ENCODE data around the gene RIPK3.
A peak's percentile ranks its signal among the peaks of the same experiment; 100 is the strongest.
"Not testable (repeated sequence)": the region's sequence is repeated elsewhere in the genome, so short reads cannot be mapped to it uniquely, and the experiment has no call there.

Gene RIPK3

DNA sequence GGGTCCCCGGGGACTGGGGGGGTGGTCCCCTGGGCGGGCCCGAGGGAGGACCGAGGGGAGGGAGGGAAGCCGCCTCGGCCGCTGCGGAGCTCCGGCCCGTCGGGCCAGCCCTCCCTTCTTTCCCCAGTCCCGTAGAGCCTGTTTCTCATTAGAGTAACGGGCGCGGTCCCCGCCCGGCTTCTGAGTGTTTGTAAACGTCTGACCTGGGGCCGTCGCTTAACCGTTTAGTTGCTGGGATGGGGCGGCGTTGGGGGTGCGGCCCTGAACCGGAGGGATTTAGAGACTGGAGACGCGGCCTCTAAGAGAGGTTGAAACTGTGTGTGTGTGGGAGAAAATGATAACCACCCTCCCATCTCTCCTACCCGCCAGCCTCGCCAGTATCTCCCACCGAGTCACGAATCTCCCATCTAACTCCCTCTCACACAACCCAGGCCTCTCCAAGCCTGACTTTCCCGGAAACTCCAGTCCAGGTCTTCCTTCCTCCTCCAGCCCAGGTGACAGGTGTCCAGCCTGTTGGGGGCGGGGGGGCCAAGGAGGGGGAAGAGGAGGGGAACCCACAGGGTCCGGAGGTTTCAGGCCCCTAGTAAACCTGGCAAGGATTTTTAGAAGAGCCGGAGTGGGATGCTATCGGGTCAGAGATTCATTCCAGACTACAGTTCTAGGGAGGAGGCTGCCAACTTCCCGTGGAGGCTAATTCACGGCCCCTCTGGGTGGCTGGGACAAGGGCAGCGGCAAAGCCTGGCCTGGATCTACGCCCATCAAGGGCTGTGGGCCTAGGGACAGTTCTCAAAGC is 27.1 kb upstream of the RIPK3 start:
- DNase-seq (ENCODE audit: low read depth in 1 of 2, low spot score in 1 of 2): peak; percentile 58 to 98
- TF ChIP-seq JUND (IDR thresholded peaks at IDR 0.05; ENCODE audit: low read depth): no peak
- in situ Hi-C loops (cut with HindIII; ENCODE audit: low pct_unique_long_range_greater_than_20kb, low sequenced_read_pairs): no loop called here

DNA sequence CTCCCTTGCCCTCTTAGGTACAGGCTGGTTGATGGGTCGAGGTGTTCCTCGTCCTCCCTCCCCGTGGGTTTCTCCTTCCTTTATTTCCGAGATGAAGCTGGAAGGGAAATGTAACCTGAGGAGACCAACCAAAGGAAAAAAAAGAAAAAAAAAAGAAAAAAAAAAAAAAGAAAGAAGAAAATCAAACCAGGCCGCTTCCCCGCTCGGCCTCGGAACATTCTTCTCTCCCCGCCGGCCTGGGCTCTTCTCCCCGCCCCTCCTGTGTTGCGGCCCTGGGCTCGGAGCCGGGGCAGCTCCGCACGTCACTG is 26.6 kb upstream of the RIPK3 start:
- DNase-seq (ENCODE audit: low read depth in 1 of 2, low spot score in 1 of 2): no peak
- TF ChIP-seq JUND (IDR thresholded peaks at IDR 0.05; ENCODE audit: low read depth): no peak
- in situ Hi-C loops (cut with HindIII; ENCODE audit: low pct_unique_long_range_greater_than_20kb, low sequenced_read_pairs): no loop called here

DNA sequence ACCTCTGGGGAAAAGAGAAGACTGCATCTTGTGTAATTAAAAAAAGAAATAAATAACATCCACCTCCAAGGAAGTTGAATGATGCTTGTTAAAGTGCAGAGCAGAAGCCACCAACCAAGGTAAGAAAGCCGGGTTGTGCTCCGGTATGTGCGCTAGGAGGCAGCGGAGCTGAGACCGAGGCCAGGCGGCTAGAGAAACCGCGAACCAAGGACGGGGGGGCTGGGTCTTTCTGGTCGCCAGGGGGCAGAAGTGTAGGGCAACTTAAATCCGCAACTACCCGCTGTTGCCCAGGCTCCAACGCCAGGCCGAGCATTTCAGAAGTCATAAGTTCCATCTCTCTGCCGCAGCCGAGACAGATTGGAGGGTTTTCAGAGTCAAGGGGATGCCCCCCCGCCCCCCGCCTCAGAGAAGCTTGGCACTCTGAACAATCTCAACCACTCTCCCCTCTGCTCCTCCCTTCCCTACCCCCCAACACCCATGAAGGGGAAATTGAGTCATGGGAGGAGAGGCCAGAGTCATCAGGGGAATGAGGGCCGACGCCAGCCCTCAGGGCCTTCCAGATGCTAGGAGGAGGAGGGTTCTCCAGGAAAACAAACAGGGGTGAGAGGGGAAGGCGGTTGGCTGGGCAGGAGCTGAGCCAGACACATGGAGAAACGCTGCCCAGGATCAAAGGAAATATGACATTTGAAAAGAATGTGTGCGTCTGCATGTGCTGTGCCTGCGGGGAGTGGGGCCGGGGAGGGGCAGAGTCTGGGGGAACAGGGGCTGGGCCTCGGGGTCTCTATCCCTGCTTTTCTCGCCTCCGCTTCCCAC is 26.0 kb upstream of the RIPK3 start:
- TF ChIP-seq JUND (IDR thresholded peaks at IDR 0.05; ENCODE audit: low read depth): no peak
- peak; percentile 21 to 91 for DNase-seq (ENCODE audit: low read depth in 1 of 2, low spot score in 1 of 2)
- in situ Hi-C loops (cut with HindIII; ENCODE audit: low pct_unique_long_range_greater_than_20kb, low sequenced_read_pairs): no loop called here

DNA sequence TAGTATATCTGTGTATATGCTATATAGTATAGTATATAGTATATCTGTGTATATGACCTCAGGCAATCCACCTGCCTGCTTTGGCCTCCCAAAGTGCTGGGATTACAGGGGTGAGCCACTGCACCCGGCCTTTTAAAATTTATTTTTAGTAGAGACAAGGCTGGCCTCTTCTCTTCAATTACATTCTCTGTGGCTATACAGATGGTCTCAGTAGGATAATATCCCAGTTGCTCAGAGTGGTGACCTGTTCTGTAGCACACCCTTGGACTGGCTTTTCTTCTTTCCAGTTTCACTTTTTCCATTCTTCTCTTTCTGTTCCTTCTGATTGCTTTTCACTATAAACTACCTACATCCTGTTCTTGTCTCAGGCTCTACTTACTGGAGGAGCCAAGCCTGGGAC is 25.1 kb upstream of the RIPK3 start:
- no peak for TF ChIP-seq JUND (IDR thresholded peaks at IDR 0.05; ENCODE audit: low read depth)
- in situ Hi-C loops (cut with HindIII; ENCODE audit: low pct_unique_long_range_greater_than_20kb, low sequenced_read_pairs): no loop called here
- DNase-seq (ENCODE audit: low read depth in 1 of 2, low spot score in 1 of 2): no peak

DNA sequence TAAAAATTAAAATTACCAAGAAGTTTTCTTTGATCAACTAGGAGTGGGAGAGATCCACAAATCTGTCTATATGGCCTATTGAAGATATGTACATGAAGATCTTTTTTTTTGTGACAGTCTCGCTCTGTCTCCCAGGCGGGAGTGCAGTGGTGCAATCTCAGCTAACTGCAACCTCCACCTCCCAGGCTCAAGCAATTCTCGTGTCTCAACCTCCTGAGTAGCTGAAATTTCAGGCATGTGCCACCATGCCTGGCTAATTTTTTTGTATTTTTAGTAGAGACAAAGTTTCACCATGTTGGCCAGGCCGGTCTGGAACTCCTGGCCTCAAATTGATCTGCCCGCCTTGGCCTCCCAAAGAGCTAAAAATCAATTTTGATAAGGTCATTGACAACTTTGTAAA is 23.6 kb upstream of the RIPK3 start:
- no peak for TF ChIP-seq JUND (IDR thresholded peaks at IDR 0.05; ENCODE audit: low read depth)
- DNase-seq (ENCODE audit: low read depth in 1 of 2, low spot score in 1 of 2): no peak
- in situ Hi-C loops (cut with HindIII; ENCODE audit: low pct_unique_long_range_greater_than_20kb, low sequenced_read_pairs): no loop called here

DNA sequence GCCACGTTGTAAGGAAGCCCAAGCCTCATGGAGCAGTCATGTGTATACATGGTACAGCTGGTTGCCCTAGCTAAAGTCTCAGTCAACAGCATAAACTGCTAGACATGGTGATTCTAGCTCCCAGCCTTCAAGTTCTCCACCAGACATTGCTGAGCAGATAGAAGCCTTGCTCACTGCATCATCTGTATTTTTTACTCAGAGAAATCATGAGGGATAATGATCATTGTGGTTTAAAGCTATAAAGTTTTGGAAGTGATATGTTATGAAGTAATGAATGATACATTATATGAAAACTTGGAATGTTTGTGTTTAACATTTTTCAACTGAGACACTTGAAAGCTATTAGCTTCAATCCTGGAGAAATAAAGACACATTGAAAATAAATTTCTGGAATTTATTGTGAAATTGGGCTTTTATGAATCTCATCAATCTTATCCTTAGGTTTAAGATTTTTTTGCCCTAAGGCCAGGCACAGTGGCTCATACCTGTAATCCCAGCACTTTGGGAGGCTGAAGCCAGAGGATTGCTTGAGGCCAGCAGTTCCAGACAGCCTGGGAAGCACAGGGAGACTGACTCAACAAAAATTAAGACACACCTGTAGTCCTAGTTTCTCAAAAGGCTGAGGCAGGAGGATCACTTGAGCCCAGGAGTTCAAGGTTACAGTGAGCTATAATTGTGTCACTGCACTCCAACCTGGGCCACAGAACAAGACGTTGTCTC is 22.6 kb upstream of the RIPK3 start:
- DNase-seq (ENCODE audit: low read depth in 1 of 2, low spot score in 1 of 2): no peak
- no peak for TF ChIP-seq JUND (IDR thresholded peaks at IDR 0.05; ENCODE audit: low read depth)
- in situ Hi-C loops (cut with HindIII; ENCODE audit: low pct_unique_long_range_greater_than_20kb, low sequenced_read_pairs): no loop called here

DNA sequence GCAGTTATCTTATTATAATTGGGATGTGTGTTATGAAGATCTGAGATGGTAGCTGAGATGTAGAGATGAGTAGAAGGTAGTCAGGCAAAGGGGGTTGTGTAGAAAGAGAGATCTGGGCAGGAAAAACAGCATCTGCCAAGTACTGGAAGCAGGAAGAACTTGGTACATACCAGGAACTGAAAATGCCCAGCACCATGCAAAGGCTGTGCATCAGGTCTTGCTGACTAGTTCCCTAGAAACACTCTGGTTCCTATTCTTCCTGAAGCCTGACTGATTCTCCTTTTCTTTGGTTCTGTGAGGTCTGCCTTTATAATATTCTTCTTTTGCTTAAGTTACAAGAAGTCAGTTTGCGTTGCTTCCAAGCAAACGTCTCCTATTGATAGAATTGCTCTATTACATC is 21.5 kb upstream of the RIPK3 start:
- no peak for DNase-seq (ENCODE audit: low read depth in 1 of 2, low spot score in 1 of 2)
- in situ Hi-C loops (cut with HindIII; ENCODE audit: low pct_unique_long_range_greater_than_20kb, low sequenced_read_pairs): no loop called here
- no peak for TF ChIP-seq JUND (IDR thresholded peaks at IDR 0.05; ENCODE audit: low read depth)

DNA sequence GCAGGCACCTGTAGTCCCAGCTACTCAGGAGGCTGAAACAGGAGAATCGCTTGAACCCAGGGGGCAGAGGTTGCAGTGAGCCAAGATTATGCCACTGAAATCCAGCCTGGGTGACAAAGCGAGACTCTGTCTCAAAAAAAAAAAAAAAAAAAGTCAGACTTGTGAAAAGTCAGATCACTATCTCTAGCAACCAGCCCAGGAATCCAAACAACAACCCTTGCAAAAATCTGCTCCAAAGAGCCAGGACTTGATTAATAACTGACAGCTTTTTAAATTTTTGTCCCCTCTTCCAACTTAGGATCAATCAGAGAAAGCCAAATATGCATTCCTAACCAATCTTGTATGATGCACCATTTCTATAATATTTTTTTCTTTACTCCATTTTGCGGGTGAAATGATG is 20.5 kb upstream of the RIPK3 start:
- TF ChIP-seq JUND (IDR thresholded peaks at IDR 0.05; ENCODE audit: low read depth): no peak
- in situ Hi-C loops (cut with HindIII; ENCODE audit: low pct_unique_long_range_greater_than_20kb, low sequenced_read_pairs): no loop called here
- DNase-seq (ENCODE audit: low read depth in 1 of 2, low spot score in 1 of 2): no peak

DNA sequence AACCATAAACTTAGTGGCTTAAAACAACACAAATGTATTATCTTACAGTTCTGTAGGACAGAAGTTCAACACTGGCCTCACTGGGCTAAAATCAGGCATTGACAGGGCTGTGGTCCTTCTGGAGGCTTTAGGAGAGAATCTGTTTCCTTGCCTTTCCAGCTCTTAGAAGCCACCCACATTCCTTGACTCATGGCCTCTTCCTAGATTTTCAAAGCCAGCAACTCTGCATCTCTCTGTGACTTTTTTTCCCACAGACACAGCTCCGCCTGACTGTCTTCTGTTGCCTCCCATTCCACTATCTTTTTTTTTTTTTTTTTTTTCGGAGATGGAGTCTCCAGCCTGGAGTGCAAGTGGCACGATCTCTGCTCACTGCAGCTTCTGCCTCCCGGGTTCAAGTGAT is 16.4 kb upstream of the RIPK3 start:
- DNase-seq (ENCODE audit: low read depth in 1 of 2, low spot score in 1 of 2): no peak
- no peak for TF ChIP-seq JUND (IDR thresholded peaks at IDR 0.05; ENCODE audit: low read depth)
- in situ Hi-C loops (cut with HindIII; ENCODE audit: low pct_unique_long_range_greater_than_20kb, low sequenced_read_pairs): no loop called here

DNA sequence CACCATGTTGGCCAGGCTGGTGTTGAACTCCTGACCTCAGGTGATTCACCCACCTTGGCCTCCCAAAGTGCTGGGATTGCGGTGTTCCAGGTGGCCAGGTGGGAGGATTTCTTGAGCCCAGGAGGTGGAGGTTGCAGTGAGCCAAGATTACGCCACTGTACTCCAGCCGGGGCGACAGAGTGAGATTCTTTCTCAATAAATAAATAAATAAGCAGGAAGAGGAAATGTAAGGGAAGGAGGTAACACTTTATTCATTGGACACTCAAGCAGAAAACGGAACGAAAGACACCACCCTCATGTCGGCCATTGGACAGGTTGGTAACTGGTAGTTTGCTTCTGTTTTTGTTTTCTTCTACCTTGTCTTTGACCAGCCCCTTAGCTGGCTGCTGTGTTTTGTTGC is 15.2 kb upstream of the RIPK3 start:
- in situ Hi-C loops (cut with HindIII; ENCODE audit: low pct_unique_long_range_greater_than_20kb, low sequenced_read_pairs): no loop called here
- no peak for DNase-seq (ENCODE audit: low read depth in 1 of 2, low spot score in 1 of 2)
- TF ChIP-seq JUND (IDR thresholded peaks at IDR 0.05; ENCODE audit: low read depth): no peak

DNA sequence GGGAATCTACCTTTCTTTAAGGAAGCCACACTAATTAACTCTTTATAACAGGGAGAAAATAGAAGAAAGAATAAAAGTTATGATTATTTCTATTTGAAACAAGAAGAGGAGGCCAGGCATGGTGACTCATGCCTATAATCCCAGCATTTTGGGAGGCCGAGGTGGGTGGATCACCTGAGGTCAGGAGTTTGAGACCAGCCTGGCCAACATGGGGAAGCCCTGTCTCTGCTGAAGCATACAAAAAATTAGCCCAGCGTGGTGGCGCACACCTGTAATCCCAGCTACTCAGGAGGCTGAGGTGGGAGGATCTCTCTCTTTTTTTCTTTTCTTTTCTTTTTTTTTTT is 14.7 kb upstream of the RIPK3 start:
- DNase-seq (ENCODE audit: low read depth in 1 of 2, low spot score in 1 of 2); in situ Hi-C loops (cut with HindIII; ENCODE audit: low pct_unique_long_range_greater_than_20kb, low sequenced_read_pairs): not testable (repeated sequence)

DNA sequence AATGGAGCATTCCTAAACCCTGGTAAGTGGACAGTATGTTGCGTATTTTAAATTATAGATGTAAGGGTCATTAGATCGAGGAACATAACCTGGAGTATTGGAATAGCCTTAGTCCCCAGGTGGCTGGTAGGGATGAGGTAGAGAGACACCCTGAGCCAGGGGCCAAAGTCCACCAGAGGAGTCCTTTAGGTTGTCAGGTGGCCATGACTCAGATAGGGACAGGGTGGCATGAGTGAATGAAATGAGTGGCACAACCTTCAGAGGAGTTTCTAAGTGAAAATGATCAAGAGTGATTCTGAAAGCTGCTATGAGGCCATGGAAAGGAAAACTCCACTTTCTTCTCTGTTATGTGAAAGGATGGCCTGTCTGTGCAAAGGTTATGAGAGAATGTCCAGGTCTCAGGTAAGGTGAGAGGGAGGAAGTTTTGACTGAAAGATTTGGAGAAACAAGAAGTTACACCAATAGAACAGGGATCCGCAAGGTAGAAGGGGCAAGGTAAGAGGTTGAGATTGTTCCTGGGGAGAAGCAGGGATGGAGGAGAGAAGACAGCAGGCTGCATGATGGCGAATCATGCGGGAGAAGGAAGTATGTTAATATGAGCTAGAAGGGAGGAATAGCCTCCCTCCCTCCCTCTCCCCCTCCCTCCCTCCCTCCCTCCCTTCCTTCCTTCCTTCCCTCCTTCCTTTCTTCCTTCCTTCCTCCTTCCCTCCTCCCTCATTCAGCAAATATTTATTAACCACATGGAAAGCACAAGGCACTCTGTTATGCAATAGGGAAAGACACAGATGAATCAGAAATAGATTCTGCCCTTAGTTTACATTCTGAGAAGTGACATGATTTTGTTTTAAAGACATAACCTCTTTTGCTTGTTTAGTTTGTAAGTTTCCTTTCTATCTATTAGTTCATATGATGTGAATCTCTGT is 14.0 kb upstream of the RIPK3 start:
- in situ Hi-C loops (cut with HindIII; ENCODE audit: low pct_unique_long_range_greater_than_20kb, low sequenced_read_pairs): no loop called here

More for the DNA sequence above, 14.0 kb upstream of the RIPK3 start:
- TF ChIP-seq JUND (IDR thresholded peaks at IDR 0.05; ENCODE audit: low read depth): no peak
- DNase-seq (ENCODE audit: low read depth in 1 of 2, low spot score in 1 of 2): no peak

All from T47D (cell line).